Esophagus muscularis mucosa (tissue), 4 donors: ENCODE measurements around the gene BAZ2A. TPM values are rescaled to one million over a fixed set of nuclear protein-coding genes. Genes with fewer than 3 reads are reported as not detected.

Source experiments
- DNase-seq: peaks from one replicate; pipeline ENCODE4 v3.0.0-alpha.2; 2017; ENCODE audit errors: extremely low spot score
- H3K27ac ChIP-seq, 4 donors: fragments of 200-600 bp; sonication (generic); replicated peaks in 1 of 4; 1 replicate in 3 of 4; 2 replicates in 1 of 4; pipeline ENCODE4 v1.5.1; 2016 to 2019; ENCODE audit warnings: mild to moderate bottlenecking in 1 of 4
- H3K27me3 ChIP-seq, 4 donors: fragments of 200-600 bp; sonication (generic); one replicate each; pipeline versions ENCODE4 v1.5.1 to v1.6.0; 2016 to 2019
- H3K36me3 ChIP-seq, 4 donors: fragments of 200-600 bp; sonication (generic); one replicate each; pipeline ENCODE4 v1.5.1; 2016 to 2019
- H3K4me1 ChIP-seq, 4 donors: fragments of 200-600 bp; sonication (generic); one replicate each; pipeline ENCODE4 v1.5.1; 2016 to 2019
- H3K4me3 ChIP-seq, 4 donors: fragments of 200-600 bp; sonication (generic); 1 replicate in 2 of 4; 2 replicates in 2 of 4; pipeline ENCODE4 v1.5.1; 2016 to 2019; ENCODE audit warnings: mild to moderate bottlenecking in 4 of 4, moderate library complexity in 1 of 4
- H3K9me3 ChIP-seq, 4 donors: fragments of 200-600 bp; sonication (generic); 1 replicate in 3 of 4; 2 replicates in 1 of 4; pipeline ENCODE4 v1.5.1; 2016 to 2019
- CTCF ChIP-seq, 3 experiments: fragments of 200-600 bp in 2 of 3; fragments of 450-650 bp in 1 of 3; sonication (generic) in 2 of 3; IDR thresholded peaks; one replicate each; pipeline ENCODE4 v1.5.1; 2017 to 2019; ENCODE audit warnings: antibody characterized with exemption in 3 of 3, mild to moderate bottlenecking in 2 of 3, moderate library complexity in 1 of 3
- EP300 ChIP-seq: sonication (generic); formaldehyde crosslinking; IDR thresholded peaks from one replicate; pipeline ENCODE4 v1.6.1; 2017; ENCODE audit warnings: antibody characterized with exemption
- POLR2A ChIP-seq: fragments of 450-650 bp; IDR thresholded peaks from one replicate; pipeline ENCODE4 v1.6.1; 2017; ENCODE audit warnings: antibody characterized with exemption, moderate library complexity, mild to moderate bottlenecking, low read depth
- POLR2AphosphoS5 ChIP-seq, 2 donors: sonication (generic); formaldehyde crosslinking; IDR thresholded peaks; one replicate each; pipeline ENCODE4 v1.6.1; 2017; ENCODE audit warnings: antibody characterized with exemption in 2 of 2
- WGBS: methylation state at CpG from one replicate; pipeline ENCODE4 v1.1.5; 2018; 5-methylcytosine and 5-hydroxymethylcytosine counted together
- intact Hi-C: fragments of 100-400 bp; cut with DNase I; formaldehyde crosslinking; loops from one replicate; pipeline ENCODE4 v1.15.1; 2023
- small RNA-seq, 3 donors: library from RNA; depleted of rRNA; stranded (forward); fragments of <200 nt; gene quantifications; one replicate each; pipeline ENCODE3, GENCODE V24; 2016
- total RNA-seq, 4 donors: library from RNA; depleted of rRNA; stranded (reverse); fragments of >200 nt; gene quantifications; one replicate each; pipeline versions ENCODE4 v1.1.0 to v1.2.1, GENCODE V29; 2016

BAZ2A gene
- total RNA-seq, 4 donors from 2014 or later: 45.4 to 65.6 (median 61.5) TPM

- intact Hi-C loops: no loop called here
- DNase-seq: no peak
Measured at GRCh38 chr12:56571121-56571520, 59.0 kb downstream of the BAZ2A start.

DNA sequence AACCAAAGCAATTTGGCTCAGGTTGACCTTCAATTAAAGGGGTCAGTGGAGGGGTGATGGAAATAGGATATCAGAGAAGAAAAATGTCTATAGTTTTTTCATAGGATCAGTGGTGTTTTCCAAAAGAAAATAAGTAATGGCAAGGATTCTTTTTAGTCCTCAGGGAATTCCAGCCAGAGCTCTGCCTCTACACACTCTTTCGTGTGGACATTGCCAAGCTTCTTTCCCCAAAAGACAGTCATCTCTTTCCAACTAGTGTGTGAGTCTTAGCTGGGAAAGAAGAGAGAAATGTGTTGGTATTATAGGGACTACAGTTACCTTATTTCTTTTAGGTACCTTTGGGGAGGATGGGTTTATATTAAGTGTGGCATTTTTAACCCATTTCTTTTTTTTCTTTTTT is 62.0 kb downstream of the BAZ2A start:
- peaks cover 50 to 60% (median 56%) of the 10 kb centered on the region in 4 donors for H3K4me1 ChIP-seq

More at GRCh38 chr12:56571121-56571520, 59.0 kb downstream of the BAZ2A start:
- Histone ChIP-seq H3K9me3 (no peaks in the 10 kb centered on the region), H3K36me3 (peaks cover 22 to 64% (median 54%) of the 10 kb centered on the region in 4 donors), H3K27me3 (no peaks in the 10 kb centered on the region), H3K4me3 (no peak overlapping the region), H3K4me1 (peaks cover 39 to 48% (median 44%) of the 10 kb centered on the region in 4 donors), H3K27ac (peak overlapping the region; percentile 30 to 66 (median 42))
- TF ChIP-seq EP300: no peak
- TF ChIP-seq POLR2AphosphoS5 (IDR thresholded peaks at IDR 0.05): no peak
- no peak for TF ChIP-seq CTCF (IDR thresholded peaks at IDR 0.05)
- TF ChIP-seq POLR2A: no peak
- WGBS: 39% methylated on average over 4 of the region's 4 CpGs

GRCh38 chr12:56565510-56566101 is 64.5 kb downstream of the BAZ2A start:
- peak overlapping the region; percentile 72 to 83 (median 76) for H3K27ac ChIP-seq
- H3K27me3 ChIP-seq: no peaks in the 10 kb centered on the region
- intact Hi-C loops: no loop called here
- H3K36me3 ChIP-seq: peaks cover 12 to 52% (median 39%) of the 10 kb centered on the region in 4 donors
- peak; percentile 40 for TF ChIP-seq EP300
- TF ChIP-seq POLR2AphosphoS5 (IDR thresholded peaks at IDR 0.05): peak; percentile 82 to 86
- no peak for TF ChIP-seq CTCF (IDR thresholded peaks at IDR 0.05)
- no peak for TF ChIP-seq POLR2A
- 6% methylated on average over 6 of the region's 6 CpGs for WGBS
- H3K4me1 ChIP-seq: peaks cover 44 to 48% (median 46%) of the 10 kb centered on the region in 4 donors
- H3K9me3 ChIP-seq: no peaks in the 10 kb centered on the region
- H3K4me3 ChIP-seq: peak overlapping the region in 3 of 4 donors; percentile 8 to 24 (median 17)
- no peak for DNase-seq

More for the DNA sequence above, 62.0 kb downstream of the BAZ2A start:
- H3K4me3 ChIP-seq: no peak overlapping the region
- peak overlapping the region in 3 of 4 donors; percentile 30 to 72 (median 36) for H3K27ac ChIP-seq
- WGBS: 71% methylated on average over 1 of the region's 1 CpG
- TF ChIP-seq CTCF (IDR thresholded peaks at IDR 0.05): no peak
- TF ChIP-seq EP300: no peak
- TF ChIP-seq POLR2AphosphoS5 (IDR thresholded peaks at IDR 0.05): no peak
- H3K27me3 ChIP-seq: no peaks in the 10 kb centered on the region
- H3K9me3 ChIP-seq: no peaks in the 10 kb centered on the region
- DNase-seq: no peak
- H3K36me3 ChIP-seq: peaks cover 7 to 59% (median 48%) of the 10 kb centered on the region in 4 donors
- intact Hi-C loops: no loop called here

DNA sequence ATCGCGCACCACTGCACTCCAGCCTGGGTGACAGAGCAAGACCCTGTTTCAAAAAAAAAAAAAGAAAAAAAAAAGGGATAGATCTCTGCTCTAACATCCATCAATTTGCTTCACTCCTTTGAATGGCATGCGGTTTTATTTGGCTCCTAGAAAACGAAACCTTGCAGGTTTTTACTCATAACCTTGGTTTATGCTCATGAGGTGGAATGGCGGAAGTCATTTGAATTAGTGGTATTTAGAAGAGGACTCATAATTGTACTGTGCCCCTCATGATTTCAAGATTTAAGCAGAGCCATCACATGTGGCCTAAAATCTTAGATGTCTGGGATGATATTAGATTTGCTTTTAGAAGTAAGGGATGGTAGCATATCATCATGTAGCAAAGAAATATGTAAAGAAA is 79.1 kb downstream of the BAZ2A start:
- peaks cover 0 to 13% (median 6%) of the 10 kb centered on the region in 4 donors for H3K36me3 ChIP-seq
- intact Hi-C loops: no loop called here
- no peak overlapping the region for H3K4me3 ChIP-seq
- no peak for TF ChIP-seq POLR2AphosphoS5 (IDR thresholded peaks at IDR 0.05)
- no peaks in the 10 kb centered on the region for H3K27me3 ChIP-seq
- WGBS: 95% methylated on average over 5 of the region's 5 CpGs
- DNase-seq: no peak
- no peak overlapping the region for H3K27ac ChIP-seq
- H3K9me3 ChIP-seq: no peaks in the 10 kb centered on the region
- H3K4me1 ChIP-seq: peaks cover 0 to 19% (median 13%) of the 10 kb centered on the region in 4 donors

GRCh38 chr12:56546680-56547079 is 83.4 kb downstream of the BAZ2A start:
- intact Hi-C loops: no loop called here
- TF ChIP-seq POLR2A (no peak), POLR2AphosphoS5 (IDR thresholded peaks at IDR 0.05) (no peak), CTCF (IDR thresholded peaks at IDR 0.05) (no peak), EP300 (no peak)

More at GRCh38 chr12:56546680-56547079, 83.4 kb downstream of the BAZ2A start:
- H3K4me3 ChIP-seq: no peak overlapping the region
- DNase-seq: no peak
- H3K9me3 ChIP-seq: no peaks in the 10 kb centered on the region
- 90% methylated on average over 4 of the region's 5 CpGs for WGBS
- H3K27me3 ChIP-seq: no peaks in the 10 kb centered on the region
- H3K36me3 ChIP-seq: peaks cover 0 to 14% (median 4%) of the 10 kb centered on the region in 4 donors
- peaks cover under 1 to 7% (median 4%) of the 10 kb centered on the region in 4 donors for H3K4me1 ChIP-seq
- H3K27ac ChIP-seq: no peak overlapping the region

Small RNA genes lying within 50 kb of the gene (small RNA-seq; reads per million reads assigned to genes)
- gene RN7SL809P: 0 reads per million in 3 donors
- 0 reads per million in 3 donors for gene RNU6-343P
- gene SNORD59A: 81,842 to 95,876 (median 85,787) reads per million in 3 donors

Other genes starting within 250 kb of the BAZ2A start
- 1 to 10 TPM; 2.3 to 4.1 (median 2.4) TPM for gene TIMELESS, start 180.9 kb downstream of the BAZ2A start, total RNA-seq
- not detected for gene MIP, start 175.7 kb downstream of the BAZ2A start, total RNA-seq
- gene SPRYD4, start 161.7 kb downstream of the BAZ2A start, total RNA-seq: 1 to 10 TPM; 1.4 to 2.2 (median 1.9) TPM
- gene GLS2, start 142.2 kb downstream of the BAZ2A start, total RNA-seq: 1 to 10 TPM in 1 of 4 donors, under 1 TPM in 2, not detected in 1; 0.97 to 1.0 (median 0.99) TPM
- 10 to 100 TPM; 31.6 to 49.4 (median 40.4) TPM for gene RBMS2, start 108.5 kb downstream of the BAZ2A start, total RNA-seq
- 100 to 1,000 TPM; 383 to 465 (median 424) TPM for gene ATP5F1B, start 15.7 kb upstream of the BAZ2A start, total RNA-seq
- 100 to 1,000 TPM in 1 of 4 donors, 10 to 100 TPM in 3; 86.8 to 118 (median 92.0) TPM for gene PTGES3, start 58.0 kb upstream of the BAZ2A start, total RNA-seq
- gene NACA, start 95.0 kb upstream of the BAZ2A start, total RNA-seq: 1,000 to 10,000 TPM in 3 of 4 donors, 100 to 1,000 TPM in 1; 913 to 1,477 (median 1,221) TPM
- 1 to 10 TPM; 2.2 to 4.2 (median 3.2) TPM for gene PRIM1, start 122.0 kb upstream of the BAZ2A start, total RNA-seq
- gene HSD17B6, start 133.0 kb upstream of the BAZ2A start, total RNA-seq: 1 to 10 TPM in 2 of 4 donors, under 1 TPM in 2; 0.58 to 1.8 (median 1.00) TPM